ENCODE data around the gene ZNF70. TPM values are rescaled to one million over a fixed set of nuclear protein-coding genes. Genes with fewer than 3 reads are reported as not detected.

ZNF70 gene
- total RNA-seq, 1 experiment from 2014 or later: 3.2 TPM

- peak; percentile 69; the same call in 1 of the 2 replicates for TF ChIP-seq ELF1 (IDR thresholded peaks at IDR 0.05; ENCODE audit: borderline replicate concordance, low read depth)
- no peak for TF ChIP-seq CBX3 (IDR thresholded peaks at IDR 0.05; ENCODE audit: low read depth)
- TF ChIP-seq FOSL1 (IDR thresholded peaks at IDR 0.05; ENCODE audit: low read depth): no peak
Observed at GRCh38 chr22:23750714-23751440, at the start of gene ZNF70 (continued).

GRCh38 chr22:23796461-23796860 is 45.5 kb upstream of the ZNF70 start:
- no peak overlapping the region for H3K4me3 ChIP-seq (replicated peaks in 1 of 2; ENCODE audit: low read depth in 1 of 2, low read length in 2 of 2)
- RAD21 ChIA-PET (ENCODE audit: low non-redundant PET in 1 of 2, low total read pairs in 2 of 2, uncharacterized antibody in 2 of 2, unreplicated experiment in 2 of 2): no interaction called here
- ATAC-seq (no peak), DNase-seq (ENCODE audit: low read depth, low spot score) (no peak)
- peaks cover 20% of the 10 kb centered on the region for H3K79me2 ChIP-seq (ENCODE audit: insufficient read depth, low read length)
- intact Hi-C loops (cut with micrococcal nuclease): no loop called here
- no peak overlapping the region for H3K4me2 ChIP-seq (ENCODE audit: low read length)
- no TSS peak for BruUV-seq (replicated peaks)
- POLR2A ChIA-PET: no interaction called here
- no peak overlapping the region for H3K9ac ChIP-seq (ENCODE audit: low read length)
- TF ChIP-seq SRF (IDR thresholded peaks at IDR 0.05; ENCODE audit: low read depth) (no peak), ZFX (IDR thresholded peaks at IDR 0.05) (no peak), CBX3 (IDR thresholded peaks at IDR 0.05; ENCODE audit: low read depth) (no peak)
- TF ChIP-seq, protein P1, sequence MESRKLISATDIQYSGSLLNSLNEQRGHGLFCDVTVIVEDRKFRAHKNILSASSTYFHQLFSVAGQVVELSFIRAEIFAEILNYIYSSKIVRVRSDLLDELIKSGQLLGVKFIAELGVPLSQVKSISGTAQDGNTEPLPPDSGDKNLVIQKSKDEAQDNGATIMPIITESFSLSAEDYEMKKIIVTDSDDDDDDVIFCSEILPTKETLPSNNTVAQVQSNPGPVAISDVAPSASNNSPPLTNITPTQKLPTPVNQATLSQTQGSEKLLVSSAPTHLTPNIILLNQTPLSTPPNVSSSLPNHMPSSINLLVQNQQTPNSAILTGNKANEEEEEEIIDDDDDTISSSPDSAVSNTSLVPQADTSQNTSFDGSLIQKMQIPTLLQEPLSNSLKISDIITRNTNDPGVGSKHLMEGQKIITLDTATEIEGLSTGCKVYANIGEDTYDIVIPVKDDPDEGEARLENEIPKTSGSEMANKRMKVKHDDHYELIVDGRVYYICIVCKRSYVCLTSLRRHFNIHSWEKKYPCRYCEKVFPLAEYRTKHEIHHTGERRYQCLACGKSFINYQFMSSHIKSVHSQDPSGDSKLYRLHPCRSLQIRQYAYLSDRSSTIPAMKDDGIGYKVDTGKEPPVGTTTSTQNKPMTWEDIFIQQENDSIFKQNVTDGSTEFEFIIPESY (IDR thresholded peaks at IDR 0.05; ENCODE audit: extremely low read depth, insufficient replicate concordance, low read length): no peak
- no peak overlapping the region for H3K27ac ChIP-seq (ENCODE audit: low read depth, low read length)
- no peaks in the 10 kb centered on the region for H4K20me1 ChIP-seq (ENCODE audit: insufficient read depth)
- H3K9me3 ChIP-seq (ENCODE audit: control insufficient read depth in 1 of 2, insufficient read depth in 1 of 2, low read depth in 1 of 2, low read length in 2 of 2): no peaks in the 10 kb centered on the region
- H3K9me2 ChIP-seq (ENCODE audit: insufficient read depth): no peaks in the 10 kb centered on the region
- no peaks in the 10 kb centered on the region for H3K27me3 ChIP-seq (ENCODE audit: insufficient read depth, low read length)
- H3K36me3 ChIP-seq (ENCODE audit: control insufficient read depth in 1 of 2, insufficient read depth in 2 of 2, low read length in 2 of 2): peaks cover 28 to 41% of the 10 kb centered on the region in 2 experiments; a peak in 3 of 4 replicates
- CTCF ChIA-PET: no interaction called here
- no peak overlapping the region for H2AFZ ChIP-seq (ENCODE audit: low read depth, low read length, poor library complexity, severe bottlenecking)
- no peaks in the 10 kb centered on the region for H3K4me1 ChIP-seq (ENCODE audit: control insufficient read depth in 1 of 2, insufficient read depth in 2 of 2, low read length in 2 of 2)
